GM12874 (cell line): ENCODE measurements around the gene TRRAP.

Source experiments
- CTCF ChIP-seq: IDR thresholded peaks from 2 replicates; pipeline ENCODE4 v1.5.1; 2011; ENCODE audit warnings: low read depth, mild to moderate bottlenecking, control low read depth, low read length, moderate library complexity; ENCODE audit not compliant: insufficient read depth

The TRRAP gene

DNA sequence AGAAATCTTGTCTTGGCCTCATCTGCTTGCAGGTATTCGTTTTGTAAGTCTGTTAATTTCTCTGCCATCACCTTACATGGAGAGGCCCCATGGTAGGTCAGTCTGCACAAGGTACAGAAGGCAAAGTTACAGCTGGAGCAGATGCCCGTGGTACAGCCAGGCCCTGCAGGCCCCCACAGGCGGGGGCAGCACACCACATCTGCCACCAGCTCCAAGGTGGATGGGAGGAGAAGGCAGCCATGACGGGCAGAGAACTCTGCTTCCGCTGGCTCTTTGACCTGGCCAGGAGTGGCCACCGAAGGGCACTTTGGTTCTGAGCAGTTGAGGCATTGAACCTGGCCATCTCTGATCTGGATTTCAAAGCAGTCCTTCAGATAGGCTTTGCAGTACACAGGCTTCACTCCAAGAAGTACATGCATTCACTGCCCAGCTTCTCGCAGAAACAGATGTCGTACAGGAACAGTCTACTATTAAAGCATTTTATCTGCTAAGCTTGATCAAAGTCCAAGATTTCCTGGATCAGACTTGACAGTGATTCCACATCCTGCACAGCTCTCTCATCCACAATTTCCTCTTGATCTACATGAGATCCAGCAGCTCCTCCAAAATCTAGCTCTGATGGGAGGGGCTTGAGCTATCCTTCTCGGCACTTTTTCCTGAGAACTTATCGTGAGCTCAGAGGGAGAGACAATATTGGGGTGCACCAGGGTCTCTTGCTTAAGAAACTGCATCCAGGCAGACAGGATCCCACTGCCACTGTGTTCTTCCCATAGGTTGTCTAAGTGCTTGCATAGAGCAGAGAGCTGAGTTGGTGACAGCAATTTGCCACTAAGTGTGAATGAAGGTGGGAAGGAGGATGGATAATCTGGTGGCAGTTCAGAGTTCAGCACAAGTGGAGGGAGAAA lies 120.7 kb downstream of the TRRAP start:
- no peak for TF ChIP-seq CTCF

GRCh38 chr7:99000196-99000903 lies 122.0 kb downstream of the TRRAP start:
- TF ChIP-seq CTCF, result no peak

DNA sequence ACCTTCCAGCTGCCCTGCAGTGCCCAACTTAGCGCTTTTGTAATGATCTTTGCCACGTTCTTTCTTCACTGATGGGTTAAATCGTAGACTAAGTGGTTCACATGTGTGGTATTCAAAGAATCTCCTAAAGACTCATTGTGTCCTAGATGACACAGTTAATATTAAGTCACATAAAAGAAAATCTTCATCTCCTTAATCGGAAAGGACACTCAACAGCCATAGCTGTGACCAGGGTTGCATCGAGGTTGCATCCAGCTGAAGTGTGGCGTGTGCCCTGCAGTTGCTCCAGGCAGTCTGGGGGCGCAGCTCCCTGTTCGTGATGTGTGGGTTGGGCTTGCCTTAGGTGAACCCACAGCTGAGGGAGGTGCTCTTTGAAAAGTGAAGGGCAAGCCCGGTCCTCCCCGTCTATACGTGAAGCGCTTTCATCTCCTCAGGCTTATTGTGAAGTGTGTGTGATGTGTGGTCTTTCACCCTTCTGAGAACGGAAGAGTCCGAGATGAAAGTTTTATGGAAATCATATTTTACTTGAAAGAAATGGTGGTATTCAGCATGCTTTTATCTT lies 122.7 kb downstream of the TRRAP start:
- no peak for TF ChIP-seq CTCF

DNA sequence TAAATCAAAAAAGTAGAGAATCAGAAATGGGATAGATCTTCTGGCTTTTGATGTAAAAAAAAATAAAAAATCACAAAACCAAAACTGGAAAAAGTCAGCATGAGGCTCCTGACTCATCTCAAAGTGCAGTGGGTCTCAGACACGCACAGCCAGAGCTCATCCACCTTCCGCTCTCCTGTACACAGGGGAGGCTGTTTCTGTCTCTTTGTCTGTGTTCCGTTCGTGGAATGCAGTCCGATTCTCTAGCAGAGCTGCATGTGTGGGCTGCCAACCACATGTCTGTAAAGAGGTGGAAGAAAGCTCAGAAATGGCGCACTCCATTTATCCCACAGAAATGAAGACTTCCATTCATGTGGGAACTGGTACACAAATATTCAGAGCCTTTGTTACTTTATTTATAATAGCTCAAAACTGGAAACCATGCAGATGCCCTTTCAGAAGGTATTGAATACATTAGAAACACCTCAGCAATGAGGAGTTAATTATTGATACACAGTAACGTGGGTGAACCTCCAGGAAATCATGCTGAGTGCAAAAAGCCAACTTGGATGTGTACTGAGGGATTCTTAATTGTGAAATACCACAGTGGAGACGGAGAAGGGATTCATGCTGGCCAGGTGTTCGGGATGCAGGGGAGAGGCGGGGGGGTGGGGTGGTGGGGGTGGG lies 123.3 kb downstream of the TRRAP start:
- no peak for TF ChIP-seq CTCF

- TF ChIP-seq CTCF, result no peak
Observed at GRCh38 chr7:99002148-99002826, 124.0 kb downstream of the TRRAP start.

DNA sequence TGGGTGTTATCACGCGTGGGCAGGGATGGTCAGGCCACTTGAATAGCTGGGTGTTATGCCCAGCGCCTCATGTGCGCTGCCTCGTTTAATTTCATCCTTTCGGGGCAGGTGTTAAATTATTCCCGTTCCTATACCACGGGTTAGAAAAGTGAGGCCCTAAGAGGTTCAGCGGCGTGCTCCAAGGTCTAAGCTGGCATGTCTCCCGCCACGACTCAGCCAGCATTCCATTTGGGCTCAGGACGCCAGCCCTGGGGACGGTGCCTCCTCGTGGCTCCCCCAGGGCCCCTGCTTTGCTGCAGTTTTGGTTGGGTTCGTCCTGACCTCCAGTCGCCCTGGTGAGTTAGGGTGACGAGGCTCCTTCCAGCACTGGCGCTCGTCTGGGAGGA lies 124.5 kb downstream of the TRRAP start:
- no peak for TF ChIP-seq CTCF
